Duodenal mucosa (tissue), 2 donors: ENCODE results near the gene HEXIM1.

Experiments
- H3K27ac ChIP-seq: one replicate; pipeline ENCODE4 v1.7.0; 2013; ENCODE audit warnings: low read depth, low read length
- H3K27me3 ChIP-seq, 2 donors: one replicate each; pipeline ENCODE4 v1.7.0; 2013; ENCODE audit warnings: low read length in 2 of 2, control low read depth in 1 of 2; ENCODE audit not compliant: insufficient read depth in 2 of 2, control insufficient read depth in 1 of 2
- H3K36me3 ChIP-seq, 2 donors: one replicate each; pipeline ENCODE4 v1.7.0; 2013; ENCODE audit warnings: low read length in 2 of 2, control low read depth in 1 of 2; ENCODE audit not compliant: insufficient read depth in 2 of 2, control insufficient read depth in 1 of 2
- H3K4me1 ChIP-seq, 2 donors: one replicate each; pipeline ENCODE4 v1.7.0; 2013; ENCODE audit warnings: low read length in 2 of 2, control low read depth in 1 of 2; ENCODE audit not compliant: insufficient read depth in 2 of 2, control insufficient read depth in 1 of 2
- H3K4me3 ChIP-seq, 2 donors: one replicate each; pipeline ENCODE4 v1.7.0; 2013; ENCODE audit warnings: low read length in 2 of 2, low read depth in 1 of 2
- H3K9ac ChIP-seq, 2 donors: one replicate each; pipeline ENCODE4 v1.7.0; 2013; ENCODE audit warnings: low read length in 2 of 2, low read depth in 1 of 2
- H3K9me3 ChIP-seq, 2 donors: one replicate each; pipeline ENCODE4 v1.7.0; 2013; ENCODE audit warnings: low read length in 2 of 2, control low read depth in 1 of 2; ENCODE audit not compliant: control insufficient read depth in 1 of 2

HEXIM1 gene

GRCh38 chr17:45160447-45161287 lies 12.4 kb downstream of the HEXIM1 start:
- Histone ChIP-seq H3K4me1 (peaks cover 30 to 31% of the 10 kb centered on the region in 2 donors), H3K36me3 (peaks cover 0 to 3% of the 10 kb centered on the region in 2 donors), H3K27me3 (no peaks in the 10 kb centered on the region), H3K4me3 (peak overlapping the region; percentile 71 to 100), H3K9ac (peak overlapping the region; percentile 92 to 99), H3K9me3 (peaks cover 0 to 2% of the 10 kb centered on the region in 2 donors), H3K27ac (peak overlapping the region; percentile 98)

- Histone ChIP-seq H3K4me1 (peaks cover 30 to 31% of the 10 kb centered on the region in 2 donors), H3K4me3 (peak within 1 kb of the TSS; percentile 75 to 100), H3K27me3 (no peaks in the 10 kb centered on the region), H3K9ac (peak within 1 kb of the TSS; percentile 92 to 99), H3K27ac (peak within 1 kb of the TSS; percentile 98), H3K36me3 (peaks cover 0 to 3% of the 10 kb centered on the region in 2 donors), H3K9me3 (peaks cover 0 to 2% of the 10 kb centered on the region in 2 donors)
Observed at GRCh38 chr17:45161288-45162024, 13.2 kb downstream of the HEXIM1 start, which contains the start of gene HEXIM2. TSS of gene HEXIM2 (plus strand) at chr17:45161875. CDS start at chr17:45162794, 919 bp downstream.

- Histone ChIP-seq H3K4me1 (peaks cover 30 to 31% of the 10 kb centered on the region in 2 donors), H3K4me3 (peak overlapping the region; percentile 75 to 100), H3K9me3 (peaks cover 0 to 2% of the 10 kb centered on the region in 2 donors), H3K27ac (no peak overlapping the region), H3K36me3 (peaks cover 0 to 3% of the 10 kb centered on the region in 2 donors), H3K27me3 (no peaks in the 10 kb centered on the region), H3K9ac (peak overlapping the region; percentile 22 to 92)
Observed at GRCh38 chr17:45162025-45162687, 13.9 kb downstream of the HEXIM1 start.

GRCh38 chr17:45164734-45165269 lies 16.5 kb downstream of the HEXIM1 start:
- peaks cover 13 to 15% of the 10 kb centered on the region in 2 donors for H3K4me1 ChIP-seq
- H3K27ac ChIP-seq, result no peak overlapping the region
- H3K9ac ChIP-seq, result no peak overlapping the region
- peaks cover 0 to 3% of the 10 kb centered on the region in 2 donors for H3K36me3 ChIP-seq
- H3K27me3 ChIP-seq, result no peaks in the 10 kb centered on the region
- no peak overlapping the region for H3K4me3 ChIP-seq
- peaks cover 0 to 2% of the 10 kb centered on the region in 2 donors for H3K9me3 ChIP-seq

- Histone ChIP-seq H3K27ac (no peak overlapping the region), H3K4me3 (no peak overlapping the region), H3K4me1 (peaks cover 22 to 33% of the 10 kb centered on the region in 2 donors), H3K9ac (no peak overlapping the region), H3K36me3 (peaks cover 0 to 3% of the 10 kb centered on the region in 2 donors), H3K27me3 (no peaks in the 10 kb centered on the region), H3K9me3 (no peaks in the 10 kb centered on the region)
Observed at GRCh38 chr17:45168991-45169752, 20.9 kb downstream of the HEXIM1 start.

DNA sequence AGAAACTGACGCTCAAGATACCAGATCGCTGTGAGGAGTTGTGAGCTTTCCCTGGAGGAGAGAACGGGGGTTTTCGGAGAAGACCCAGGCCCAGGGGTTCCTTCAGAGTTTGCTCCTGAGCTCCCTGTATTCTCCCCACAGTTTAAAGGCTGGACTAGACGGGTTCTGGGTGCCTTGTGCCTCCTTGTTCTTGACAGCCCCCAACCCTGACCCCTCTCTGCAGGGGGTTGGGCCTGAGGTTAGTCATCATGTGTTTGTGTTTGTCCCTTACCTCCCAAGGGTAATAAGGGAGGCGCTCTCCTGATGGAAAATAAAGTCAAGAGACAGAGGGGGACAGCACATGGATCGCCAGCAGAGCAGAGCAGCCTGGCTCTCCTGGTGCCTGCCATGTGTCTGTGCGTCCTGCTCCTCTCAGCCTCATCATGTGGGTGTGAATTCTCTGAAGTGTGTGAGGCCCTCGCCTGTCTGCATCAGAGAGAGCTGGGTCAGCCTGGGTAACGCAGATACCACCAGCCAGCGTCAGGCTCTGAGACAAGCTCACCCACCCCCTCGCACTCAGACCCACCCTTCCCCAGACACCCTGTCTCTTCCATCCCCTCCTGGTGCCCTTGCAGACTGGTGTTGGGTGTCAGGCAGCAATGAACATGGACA lies 22.1 kb downstream of the HEXIM1 start:
- H3K36me3 ChIP-seq, result no peaks in the 10 kb centered on the region
- H3K27ac ChIP-seq, result peak overlapping the region; percentile 63
- no peaks in the 10 kb centered on the region for H3K27me3 ChIP-seq

GRCh38 chr17:45170931-45171337 lies 22.7 kb downstream of the HEXIM1 start:
- Histone ChIP-seq H3K27me3 (no peaks in the 10 kb centered on the region), H3K36me3 (no peaks in the 10 kb centered on the region), H3K9me3 (no peaks in the 10 kb centered on the region), H3K9ac (peak overlapping the region; percentile 55 to 71), H3K27ac (peak overlapping the region; percentile 63), H3K4me1 (peaks cover 23 to 36% of the 10 kb centered on the region in 2 donors), H3K4me3 (peak overlapping the region; percentile 24 to 60)

More for the DNA sequence above, 22.1 kb downstream of the HEXIM1 start:
- H3K4me3 ChIP-seq, result no peak overlapping the region
- peaks cover 22 to 33% of the 10 kb centered on the region in 2 donors for H3K4me1 ChIP-seq
- H3K9me3 ChIP-seq, result no peaks in the 10 kb centered on the region
- H3K9ac ChIP-seq, result peak overlapping the region in 1 of 2 donors; percentile 71

GRCh38 chr17:45171338-45172231 lies 23.3 kb downstream of the HEXIM1 start:
- H3K9me3 ChIP-seq, result no peaks in the 10 kb centered on the region
- H3K36me3 ChIP-seq, result no peaks in the 10 kb centered on the region
- H3K4me3 ChIP-seq, result peak overlapping the region; percentile 59 to 60
- H3K4me1 ChIP-seq, result peaks cover 26 to 40% of the 10 kb centered on the region in 2 donors
- H3K27ac ChIP-seq, result peak overlapping the region; percentile 63
- peak overlapping the region; percentile 55 to 71 for H3K9ac ChIP-seq
- no peaks in the 10 kb centered on the region for H3K27me3 ChIP-seq
